HG02798 (cell line): ENCODE measurements around the gene ARHGEF26.
A peak's percentile ranks its signal among the peaks of the same experiment; 100 is the strongest.
"Not testable (repeated sequence)": the region's sequence is repeated elsewhere in the genome, so short reads cannot be mapped to it uniquely, and the experiment has no call there.

Source experiments
- ATAC-seq: cut with Tn5 transposase; IDR thresholded peaks from one replicate; pipeline ENCODE4 v1.9.1; 2021; ENCODE audit warnings: mild to moderate bottlenecking; ENCODE audit not compliant: unreplicated experiment, poor library complexity

ARHGEF26 gene, protein sequence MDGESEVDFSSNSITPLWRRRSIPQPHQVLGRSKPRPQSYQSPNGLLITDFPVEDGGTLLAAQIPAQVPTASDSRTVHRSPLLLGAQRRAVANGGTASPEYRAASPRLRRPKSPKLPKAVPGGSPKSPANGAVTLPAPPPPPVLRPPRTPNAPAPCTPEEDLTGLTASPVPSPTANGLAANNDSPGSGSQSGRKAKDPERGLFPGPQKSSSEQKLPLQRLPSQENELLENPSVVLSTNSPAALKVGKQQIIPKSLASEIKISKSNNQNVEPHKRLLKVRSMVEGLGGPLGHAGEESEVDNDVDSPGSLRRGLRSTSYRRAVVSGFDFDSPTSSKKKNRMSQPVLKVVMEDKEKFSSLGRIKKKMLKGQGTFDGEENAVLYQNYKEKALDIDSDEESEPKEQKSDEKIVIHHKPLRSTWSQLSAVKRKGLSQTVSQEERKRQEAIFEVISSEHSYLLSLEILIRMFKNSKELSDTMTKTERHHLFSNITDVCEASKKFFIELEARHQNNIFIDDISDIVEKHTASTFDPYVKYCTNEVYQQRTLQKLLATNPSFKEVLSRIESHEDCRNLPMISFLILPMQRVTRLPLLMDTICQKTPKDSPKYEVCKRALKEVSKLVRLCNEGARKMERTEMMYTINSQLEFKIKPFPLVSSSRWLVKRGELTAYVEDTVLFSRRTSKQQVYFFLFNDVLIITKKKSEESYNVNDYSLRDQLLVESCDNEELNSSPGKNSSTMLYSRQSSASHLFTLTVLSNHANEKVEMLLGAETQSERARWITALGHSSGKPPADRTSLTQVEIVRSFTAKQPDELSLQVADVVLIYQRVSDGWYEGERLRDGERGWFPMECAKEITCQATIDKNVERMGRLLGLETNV

DNA sequence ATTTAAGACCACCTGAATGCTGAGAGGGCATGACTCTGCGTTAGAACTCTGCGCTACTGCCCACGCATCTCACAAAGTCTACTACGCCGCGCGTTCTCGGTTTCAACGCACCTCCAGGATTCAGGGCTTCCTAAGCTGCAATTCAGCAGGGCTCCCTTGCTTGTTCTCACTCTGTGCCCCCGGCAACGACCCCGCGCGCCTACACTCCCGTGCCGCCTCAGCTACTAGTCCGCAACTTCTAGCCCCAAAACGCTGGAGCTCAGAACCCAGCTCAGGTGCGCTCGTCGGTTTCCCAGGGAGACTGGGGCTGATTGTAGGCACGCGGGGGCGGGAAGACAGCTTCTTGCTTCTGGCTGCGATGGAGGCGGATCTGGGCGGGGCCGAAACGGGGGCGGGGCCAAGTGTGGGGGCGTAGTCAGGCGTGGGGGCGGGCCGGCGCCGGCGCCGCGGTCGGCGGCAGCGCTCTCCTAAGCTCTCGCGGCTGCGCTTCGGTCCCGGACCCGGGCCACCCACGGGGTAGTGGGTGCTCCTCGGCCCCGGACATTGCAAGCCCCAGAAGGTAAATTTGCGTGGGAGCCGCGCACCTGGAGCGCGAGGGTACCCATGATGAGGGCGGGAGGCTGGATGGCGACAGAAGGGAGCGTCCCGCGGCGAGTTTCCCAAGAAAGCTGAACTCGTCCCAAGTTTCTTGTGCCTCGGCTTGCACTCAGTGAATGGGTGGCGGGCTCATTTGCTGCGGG is at the start of gene ARHGEF26:
Gene ARHGEF26 (plus strand): TSS at position 430 of the 740 bp plus-strand sequence. CDS start 603 bp downstream, outside the sequence.
- peak; percentile 68 for ATAC-seq

DNA sequence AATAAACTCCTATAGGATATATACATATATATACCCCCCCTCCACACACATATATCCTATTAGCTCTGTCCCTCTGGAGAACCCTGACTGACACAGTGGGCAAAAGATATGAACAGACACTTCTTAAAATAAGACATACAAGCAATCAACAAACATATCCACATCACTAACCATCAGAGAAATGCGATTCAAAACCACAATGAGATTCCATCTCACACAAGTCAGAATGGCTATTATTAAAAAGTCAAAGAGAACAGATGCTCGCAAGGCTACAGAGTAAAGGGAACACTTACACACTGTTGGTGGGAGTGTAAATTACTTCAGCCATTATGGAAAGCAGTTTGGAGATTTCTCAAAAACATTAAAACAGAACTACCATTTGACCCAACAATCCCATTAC is 46.2 kb upstream of the ARHGEF26 start:
- ATAC-seq = no peak

DNA sequence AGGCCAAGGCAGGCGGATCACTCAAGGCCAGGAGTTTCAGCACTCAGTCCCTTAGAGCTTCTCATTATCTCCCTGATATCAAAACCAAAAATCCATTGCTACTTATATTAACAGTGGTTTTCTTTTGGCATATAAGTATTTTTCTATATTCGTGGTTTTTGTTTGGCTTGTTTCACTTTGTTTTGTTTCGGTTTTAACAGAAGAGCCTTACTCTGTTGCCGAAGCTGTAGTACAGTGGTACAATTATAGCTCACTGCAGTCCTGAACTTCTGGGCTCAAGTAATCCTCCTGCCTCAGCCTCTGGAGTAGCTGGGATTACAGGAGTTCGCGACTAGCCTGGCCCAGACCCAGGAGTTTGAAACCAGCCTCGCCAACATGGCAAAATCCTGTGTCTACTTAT is 42.5 kb upstream of the ARHGEF26 start:
- no peak for ATAC-seq

DNA sequence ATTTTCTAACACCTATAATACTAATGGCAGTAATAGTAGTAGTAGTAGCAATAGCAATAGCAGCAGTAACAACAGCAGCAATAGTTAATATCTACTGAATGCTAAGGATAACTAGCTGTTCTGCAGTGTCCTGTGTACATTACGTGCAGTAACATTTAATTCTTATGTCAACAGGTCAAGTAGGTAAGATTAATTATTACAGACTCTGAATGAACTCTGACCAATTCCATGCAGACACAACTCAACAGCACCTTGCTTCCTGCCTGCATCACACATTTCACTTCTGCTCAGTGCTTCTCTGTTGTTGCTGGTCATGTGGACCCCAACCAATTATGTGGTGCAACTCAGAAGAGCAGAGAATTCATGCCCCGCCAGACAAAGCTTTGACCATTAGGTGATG is 39.9 kb upstream of the ARHGEF26 start:
- no peak for ATAC-seq

DNA sequence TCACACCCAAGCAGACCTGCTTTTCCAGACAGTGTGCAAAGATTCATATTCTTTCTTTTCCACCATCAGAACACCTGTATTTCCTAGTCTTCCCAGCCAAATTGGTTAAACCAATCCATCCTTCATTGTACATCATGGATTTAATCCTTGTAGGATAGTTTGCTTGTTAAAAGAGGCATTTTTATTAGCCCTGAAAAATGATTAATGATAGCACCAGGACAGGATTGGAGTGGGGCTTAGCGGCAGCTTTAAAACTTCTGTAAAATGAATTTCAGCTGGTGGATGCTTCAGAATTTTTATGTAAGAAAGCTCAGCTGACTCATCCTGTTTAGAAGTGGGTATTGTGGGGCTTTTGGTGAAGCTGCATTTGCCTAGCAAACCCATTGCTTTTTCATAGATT is 36.1 kb upstream of the ARHGEF26 start:
- no peak for ATAC-seq

DNA sequence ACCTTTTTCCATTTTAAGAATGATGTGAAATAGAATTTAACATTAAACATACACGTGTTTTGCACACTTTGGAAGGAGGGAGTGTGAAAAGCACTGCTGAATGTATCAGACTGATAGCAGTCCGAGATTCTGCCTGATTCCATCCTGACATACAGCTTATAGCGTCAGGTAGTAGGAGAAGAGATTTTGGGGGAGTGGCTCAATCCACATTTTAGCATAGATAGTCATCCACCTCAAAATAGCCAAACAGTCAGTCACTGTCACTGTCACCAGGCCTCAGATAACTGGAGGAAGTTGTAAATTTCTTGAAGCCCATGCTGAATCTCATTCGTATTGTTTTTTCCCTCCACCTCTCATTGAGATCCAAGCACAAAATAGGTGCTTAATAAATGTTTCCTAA is 35.4 kb upstream of the ARHGEF26 start:
- no peak for ATAC-seq

DNA sequence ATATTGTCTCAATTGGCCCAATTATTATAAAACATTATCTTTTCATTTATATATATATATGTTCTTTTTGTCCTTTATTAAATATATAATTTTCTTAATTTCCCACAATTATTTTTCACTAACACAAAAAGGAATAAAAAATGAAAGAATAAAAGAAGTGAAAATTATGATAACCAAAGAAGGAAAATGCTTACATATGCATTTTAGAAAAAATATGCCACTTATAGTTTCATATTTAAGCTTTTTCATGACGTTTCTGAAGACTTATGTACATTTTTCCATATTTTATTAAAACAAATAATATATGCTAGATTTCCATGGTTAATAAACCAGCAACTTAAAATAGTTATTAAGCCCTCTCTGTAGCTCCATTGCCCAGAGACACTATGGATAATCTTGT is 34.9 kb upstream of the ARHGEF26 start:
- no peak for ATAC-seq

DNA sequence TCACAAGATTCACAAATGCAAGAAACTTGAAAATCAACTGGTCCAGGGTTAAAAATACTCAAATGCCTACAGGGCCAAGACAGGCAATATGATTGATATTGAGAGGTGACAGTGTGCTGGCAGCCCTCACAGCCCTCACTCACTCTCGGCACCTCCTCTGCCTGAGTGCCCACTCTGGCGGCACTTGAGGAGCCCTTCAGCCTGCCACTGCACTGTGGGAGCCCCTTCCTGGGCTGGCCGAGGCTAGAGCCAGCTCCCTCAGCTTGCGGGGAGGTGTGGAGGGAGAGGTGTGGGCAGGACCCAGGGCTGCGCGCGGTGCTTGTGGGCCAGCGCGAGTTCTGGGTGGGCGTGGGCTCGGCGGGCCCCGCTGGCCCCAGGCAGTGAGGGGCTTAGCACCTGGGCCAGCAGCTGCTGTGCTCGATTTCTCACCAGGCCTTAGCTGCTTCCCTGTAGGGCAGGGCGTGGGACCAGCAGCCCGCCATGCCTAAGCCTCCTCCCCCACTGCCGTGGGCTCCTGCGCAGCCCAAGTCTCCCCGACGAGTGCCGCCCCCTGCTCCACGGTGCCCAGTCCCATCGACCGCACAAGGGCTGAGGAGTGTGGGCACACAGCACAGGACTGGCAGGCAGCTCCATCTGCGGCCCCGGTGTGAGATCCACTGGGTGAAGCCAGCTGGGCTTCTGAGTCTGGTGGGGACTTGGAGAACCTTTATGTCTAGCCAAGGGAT is 33.3 kb upstream of the ARHGEF26 start:
- not testable (repeated sequence) for ATAC-seq

DNA sequence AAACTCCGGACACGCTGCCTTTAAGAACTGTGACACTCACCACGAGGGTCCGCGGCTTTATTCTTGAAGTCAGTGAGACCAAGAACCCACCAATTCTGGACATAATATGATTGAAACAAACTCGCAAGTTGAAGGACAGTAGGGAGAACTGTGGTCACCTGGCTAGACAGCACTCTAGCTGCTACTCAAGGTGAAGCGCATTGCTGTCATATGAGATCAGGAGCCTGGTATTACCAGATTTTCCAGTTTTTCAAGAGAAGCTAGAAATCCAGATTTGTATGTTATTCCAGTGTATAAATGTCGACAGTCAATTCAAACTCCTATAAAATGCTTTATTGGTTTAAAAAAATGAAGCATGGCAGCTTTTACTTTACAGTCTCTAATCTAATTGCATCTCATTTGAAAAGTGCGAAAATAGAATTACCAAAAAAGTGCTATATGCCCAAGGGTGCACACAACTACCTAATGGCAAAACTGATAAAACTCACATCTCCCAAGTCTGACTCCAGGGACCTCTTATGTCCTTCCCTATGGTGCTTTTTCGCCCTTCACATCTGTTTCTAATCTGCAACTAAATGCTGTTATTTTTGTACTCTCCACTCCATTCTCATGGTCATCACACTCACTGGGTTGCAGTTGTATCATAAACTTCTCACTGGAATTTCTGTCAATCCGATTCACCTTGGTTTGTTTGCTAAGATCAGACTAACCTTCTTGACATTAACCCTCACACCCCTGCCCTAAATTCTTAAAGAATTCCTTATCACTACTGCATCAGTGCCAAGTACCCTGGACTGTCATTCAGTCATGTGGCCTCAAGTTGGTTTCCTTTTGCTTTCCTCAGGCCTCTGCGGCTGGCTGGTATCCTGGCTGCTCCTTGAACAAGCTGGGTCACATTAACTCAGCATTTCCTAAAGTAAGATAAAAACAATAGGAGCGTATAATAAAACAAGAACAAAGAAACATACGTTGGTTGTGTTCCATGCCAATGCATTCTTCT is 31.5 kb upstream of the ARHGEF26 start:
- ATAC-seq = no peak

DNA sequence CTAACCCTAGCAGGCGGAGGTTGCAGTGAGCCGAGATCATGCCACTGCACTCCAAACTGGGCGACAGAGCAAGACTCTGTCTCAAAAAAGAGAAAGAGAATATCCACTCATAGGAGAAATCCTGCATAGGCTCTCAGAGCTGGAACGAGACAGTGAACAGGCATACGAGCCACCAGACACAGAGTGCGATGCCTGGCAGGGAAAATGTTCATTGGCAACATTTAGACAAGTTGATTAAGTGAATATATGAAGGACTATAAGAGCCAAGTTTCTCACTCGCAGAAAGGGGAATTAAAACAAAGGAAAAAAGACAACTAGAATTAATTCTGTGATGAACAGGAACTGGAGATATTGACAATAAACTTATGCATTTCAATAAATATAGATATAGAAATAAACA is 27.1 kb upstream of the ARHGEF26 start:
- ATAC-seq = no peak

DNA sequence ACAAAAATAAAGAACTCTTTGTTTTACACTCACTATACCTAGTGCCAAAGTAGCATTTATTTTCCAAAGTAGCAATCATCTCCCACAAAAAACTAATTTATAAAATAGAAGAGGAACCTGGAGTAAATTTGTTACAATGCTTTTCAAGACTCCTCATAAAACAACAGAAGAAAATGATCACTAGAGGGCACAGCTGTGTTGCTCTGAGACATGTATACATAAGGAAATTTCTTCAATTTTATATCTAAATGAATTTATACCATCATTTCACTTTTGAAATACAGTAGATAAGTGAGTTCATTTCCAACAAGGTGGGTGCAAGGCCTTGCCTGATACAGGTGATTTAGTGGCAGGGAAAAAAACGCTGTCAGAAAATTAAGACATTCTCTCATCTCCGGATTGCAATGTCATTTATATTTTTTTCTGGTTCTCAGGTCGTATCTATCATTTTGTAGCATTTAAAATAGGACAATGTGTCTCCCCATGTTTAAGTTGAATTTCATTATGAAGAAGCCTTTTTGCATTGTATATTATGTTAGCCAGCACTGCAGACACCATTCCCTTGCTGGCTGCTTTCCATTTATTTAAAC is 25.3 kb upstream of the ARHGEF26 start:
- ATAC-seq = no peak

DNA sequence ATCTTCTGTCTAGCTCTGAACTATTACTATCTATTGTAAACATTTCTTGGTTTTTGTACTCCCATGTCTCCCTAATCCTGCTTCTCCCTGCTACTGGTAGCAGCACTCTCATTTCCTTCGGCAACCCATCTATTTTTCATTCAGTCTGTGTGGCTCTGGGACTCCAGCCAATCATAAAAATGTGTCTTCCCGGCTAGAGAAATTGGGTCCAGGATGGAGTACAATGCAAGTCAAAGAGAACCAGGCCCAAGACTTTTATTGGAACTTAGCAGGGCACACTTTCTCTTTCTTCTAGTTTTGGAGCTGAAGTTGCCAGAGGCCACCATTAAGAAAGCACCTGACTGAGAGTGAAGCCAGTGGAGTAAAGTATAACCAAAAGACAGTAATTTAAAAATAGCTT is 22.8 kb upstream of the ARHGEF26 start:
- ATAC-seq = no peak

DNA sequence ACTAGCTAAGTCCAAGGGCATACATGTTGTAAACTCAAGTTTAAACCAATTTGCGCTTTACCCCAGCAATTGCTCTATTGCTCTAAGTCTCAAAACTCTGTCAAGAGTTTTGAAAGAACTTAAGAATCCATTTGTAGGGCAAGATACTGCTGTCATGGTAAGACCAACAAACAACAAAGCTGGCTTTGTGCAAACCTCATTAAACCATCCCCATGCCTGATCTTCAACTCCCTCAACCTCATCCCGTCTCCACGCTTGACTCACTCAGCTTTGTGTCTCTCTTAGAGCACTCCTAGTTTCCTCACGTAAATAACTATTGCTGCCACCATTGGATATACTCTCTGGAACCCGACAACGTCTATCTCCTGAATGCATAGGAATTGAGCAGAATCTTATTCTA is 20.6 kb upstream of the ARHGEF26 start:
- ATAC-seq = no peak

DNA sequence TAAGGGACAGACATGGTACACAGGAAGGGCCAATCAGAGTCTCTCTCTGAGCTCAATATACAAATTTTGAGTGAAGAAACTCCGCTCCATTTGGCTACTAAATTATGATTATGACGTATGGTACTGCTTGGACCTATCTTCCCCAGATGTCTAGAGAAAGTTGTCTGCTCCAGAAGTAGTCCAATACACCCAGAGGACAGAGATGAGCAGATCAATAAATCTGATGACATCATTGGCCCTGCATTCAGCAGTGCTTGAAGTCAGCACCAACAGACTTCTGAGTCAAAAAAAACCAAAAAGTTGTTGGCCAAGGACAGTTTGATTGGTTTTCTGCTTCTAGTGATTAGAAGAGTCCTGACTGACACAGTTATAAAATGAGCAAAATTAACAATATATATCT is 19.9 kb upstream of the ARHGEF26 start:
- no peak for ATAC-seq

DNA sequence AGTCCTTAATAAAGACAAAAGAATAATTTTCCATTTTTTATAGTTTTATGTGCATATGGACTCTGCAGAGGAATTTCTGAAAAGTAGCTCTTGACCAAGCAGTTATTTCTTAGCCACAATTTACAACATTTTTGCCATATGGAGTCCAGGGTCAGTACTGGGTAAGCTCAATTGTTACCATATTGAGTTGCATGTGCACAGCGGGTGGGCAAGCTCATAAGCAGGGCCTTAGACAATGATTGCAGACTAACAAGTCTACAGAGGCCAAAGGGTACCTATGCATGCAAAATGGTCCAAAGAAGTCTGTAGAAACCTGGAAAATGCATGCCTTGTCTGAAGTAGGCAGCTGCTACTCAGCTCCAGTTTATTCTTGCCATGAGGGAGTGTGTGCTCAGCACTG is 19.0 kb upstream of the ARHGEF26 start:
- no peak for ATAC-seq

DNA sequence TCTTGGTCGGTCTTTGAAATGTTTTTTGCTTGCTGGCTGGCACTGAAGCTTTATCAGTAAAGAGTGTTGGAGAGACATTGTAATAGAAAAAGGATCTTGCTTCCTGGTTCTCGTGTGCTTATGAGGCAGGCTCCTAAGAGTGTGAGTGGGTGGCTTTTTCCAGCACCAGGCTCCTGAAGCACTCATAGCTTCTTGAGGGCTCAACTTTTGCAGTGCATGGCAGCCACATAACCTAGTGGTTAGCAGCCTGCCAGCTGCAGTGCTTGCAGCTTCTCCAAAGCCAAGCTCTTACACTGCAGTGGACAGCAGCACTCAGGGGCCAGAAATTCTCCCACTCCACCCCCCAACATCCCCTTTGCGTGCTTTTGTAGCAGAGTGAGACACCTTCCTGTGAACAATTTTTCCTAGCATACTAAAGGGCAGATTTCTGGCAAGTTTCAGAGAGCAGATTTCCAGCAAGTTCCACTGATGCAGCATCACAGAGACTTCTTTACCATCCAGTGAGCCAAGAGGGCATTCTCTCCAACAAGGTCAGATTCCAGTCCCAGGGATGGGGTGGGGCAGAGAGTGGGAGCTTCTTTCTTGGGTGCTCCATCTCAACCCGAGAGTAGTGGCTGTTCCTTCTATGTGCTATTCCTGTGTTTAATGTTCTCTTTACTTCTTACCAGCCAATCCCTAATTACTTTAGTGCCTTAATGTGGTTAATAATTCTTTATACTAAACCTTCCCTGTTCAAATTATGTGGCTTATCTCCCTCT is 15.8 kb upstream of the ARHGEF26 start:
- no peak for ATAC-seq

DNA sequence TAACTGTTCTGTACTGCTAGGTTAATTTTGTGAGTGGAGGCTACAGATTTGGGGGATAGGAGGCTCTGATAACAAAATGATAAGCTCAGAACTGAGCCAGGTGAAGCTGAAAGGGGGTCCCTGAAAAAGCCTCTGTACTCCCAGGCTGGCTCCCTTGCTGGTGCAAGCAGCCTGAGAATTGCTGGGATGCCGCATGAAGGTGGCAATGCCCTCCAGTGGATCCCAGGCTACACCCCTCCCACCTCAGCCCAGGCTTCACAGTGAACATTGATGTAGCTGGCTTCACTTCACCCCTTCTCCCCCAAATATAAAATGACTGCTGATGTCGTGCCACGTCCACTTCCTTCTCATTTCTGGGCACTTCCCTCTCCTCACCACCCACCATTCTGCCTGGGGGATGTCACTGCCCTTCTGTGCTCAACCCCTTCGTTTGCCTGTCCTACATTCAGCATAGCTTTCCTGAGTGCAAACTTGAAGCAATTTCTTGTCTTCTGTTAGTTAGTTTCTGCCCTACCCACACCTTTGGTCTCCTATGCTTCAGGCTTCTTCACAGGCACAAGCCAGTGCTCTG is 9.7 kb upstream of the ARHGEF26 start:
- no peak for ATAC-seq
